ENCODE data around the gene SOCS6. TPM values are rescaled to one million over a fixed set of nuclear protein-coding genes. Genes with fewer than 3 reads are reported as not detected.

SOCS6 gene
- total and polyA plus RNA-seq, 2 experiments from 2014 or later = 4.4 to 13.3 TPM

- no peak overlapping the region for H3K27ac Mint-ChIP-seq
- no peaks in the 10 kb centered on the region for H3K27me3 Mint-ChIP-seq (ENCODE audit: insufficient read depth, low read depth, poor library complexity)
Measured at GRCh38 chr18:70256184-70256583, 32.7 kb upstream of the SOCS6 start.

More at GRCh38 chr18:70256184-70256583, 32.7 kb upstream of the SOCS6 start:
- Histone ChIP-seq H3F3A (replicated peaks; ENCODE audit: low read depth) (no peaks in the 10 kb centered on the region), H3K4me3 (no peak overlapping the region), H4K20me1 (replicated peaks; ENCODE audit: insufficient read depth) (no peaks in the 10 kb centered on the region), H3K4me2 (no peak overlapping the region), H3K9me2 (ENCODE audit: insufficient read depth) (no peaks in the 10 kb centered on the region), H3K4me1 (ENCODE audit: insufficient read depth) (no peaks in the 10 kb centered on the region), H2AFZ (peak overlapping the region; percentile 1; the same call in 1 of the 2 replicates), H3K79me2 (replicated peaks; ENCODE audit: insufficient read depth) (no peaks in the 10 kb centered on the region), H3K27me3 (ENCODE audit: insufficient read depth) (no peaks in the 10 kb centered on the region), H3K36me3 (ENCODE audit: insufficient read depth) (no peaks in the 10 kb centered on the region), H3K27ac (ENCODE audit: low read depth) (no peak overlapping the region)
- Mint-ChIP-seq H3K36me3 (ENCODE audit: low read depth) (no peaks in the 10 kb centered on the region), H3K4me1 (no peaks in the 10 kb centered on the region), H3K4me3 (no peak overlapping the region), H3K9me3 (no peaks in the 10 kb centered on the region)
- ATAC-seq = no peak
- TF ChIP-seq JUNB (IDR thresholded peaks at IDR 0.05; ENCODE audit: unreplicated experiment) (no peak), ETS1 (IDR thresholded peaks at IDR 0.05) (no peak), EZH2phosphoT487 (IDR thresholded peaks at IDR 0.05; ENCODE audit: unreplicated experiment) (no peak), ZNF331 (CRISPR knock-in tag; IDR thresholded peaks at IDR 0.05; ENCODE audit: low read depth) (no peak), ZNF462 (CRISPR knock-in tag; IDR thresholded peaks at IDR 0.05) (no peak), STAT1 (IDR thresholded peaks at IDR 0.05; ENCODE audit: unreplicated experiment) (no peak), CTCF (conservative IDR thresholded peaks at IDR 0.05; ENCODE audit: low read depth in 2 of 2) (no peak), REST (IDR thresholded peaks at IDR 0.05; ENCODE audit: unreplicated experiment) (no peak), EZH2 (IDR thresholded peaks at IDR 0.05; ENCODE audit: low read depth, unreplicated experiment) (no peak), NANOG (IDR thresholded peaks at IDR 0.05; ENCODE audit: borderline replicate concordance) (no peak), ZNF114 (CRISPR knock-in tag; IDR thresholded peaks at IDR 0.05) (no peak), CREB1 (CRISPR knock-in tag; IDR thresholded peaks at IDR 0.05; ENCODE audit: low read depth) (no peak), POLR2AphosphoS5 (IDR thresholded peaks at IDR 0.05; ENCODE audit: low read depth) (no peak)
- no peak for DNase-seq (ENCODE audit: low spot score)

All from GM23338 (cell line).